IMR-90 (cell line): ENCODE data around the gene NMUR1. TPM values are rescaled to one million over a fixed set of nuclear protein-coding genes. Genes with fewer than 3 reads are reported as not detected.

Source experiments
- ATAC-seq: fragments of 200-7000 bp; cut with Tn5 transposase; 2 replicates; pipeline ENCODE4 v1.9.1; 2020; ENCODE audit warnings: low read depth, mild to moderate bottlenecking, moderate library complexity
- BruUV-seq: library from RNA; stranded (reverse); fragments of 400-500 nt; replicated peaks from 2 replicates; lab custom pipeline; 2021; lab: Mats Ljungman, UMichigan
- CTCF ChIA-PET: fragments of 300-600 bp; formaldehyde crosslinking; extraction: SDS; loops from one replicate; lab custom pipeline; 2021; ENCODE audit warnings: antibody characterized with exemption; lab: Yijun Ruan, JAX
- POLR2A ChIA-PET: fragments of 300-600 bp; sonication (Branson Sonifier 250); formaldehyde crosslinking; loops from one replicate; lab custom pipeline; 2022; ENCODE audit warnings: antibody characterized with exemption; ENCODE audit not compliant: unreplicated experiment; lab: Charles Lee
- DNase-seq: peaks from one replicate; pipeline ENCODE4 v3.0.0; 2013
- H2AFZ ChIP-seq: replicated peaks from 2 replicates; pipeline ENCODE3; 2013; ENCODE audit warnings: low read length, mild to moderate bottlenecking; ENCODE audit not compliant: poor library complexity
- H2AK5ac ChIP-seq: 2 replicates; pipeline ENCODE4 v1.6.1; 2013; ENCODE audit warnings: low read depth, low read length, inconsistent platforms
- H2AK9ac ChIP-seq: replicated peaks from 2 replicates; pipeline ENCODE3; 2013; ENCODE audit warnings: mild to moderate bottlenecking, low read depth, low read length, moderate library complexity; ENCODE audit not compliant: poor library complexity
- H2BK120ac ChIP-seq: 2 replicates; pipeline ENCODE4 v1.6.1; 2013; ENCODE audit warnings: low read depth, low read length, inconsistent platforms
- H2BK15ac ChIP-seq: 3 replicates; pipeline ENCODE4 v1.6.1; 2013; ENCODE audit warnings: low read depth, low read length, inconsistent platforms
- H2BK20ac ChIP-seq: 2 replicates; pipeline ENCODE4 v1.6.1; 2013; ENCODE audit warnings: low read depth, mild to moderate bottlenecking, inconsistent platforms, low read length, moderate library complexity
- H2BK5ac ChIP-seq: 2 replicates; pipeline ENCODE4 v1.6.1; 2013; ENCODE audit warnings: mild to moderate bottlenecking, low read depth, low read length, inconsistent platforms; ENCODE audit not compliant: poor library complexity, severe bottlenecking
- H3K14ac ChIP-seq: replicated peaks from 2 replicates; pipeline ENCODE4 v1.6.1; 2013; ENCODE audit warnings: low read depth, low read length, inconsistent platforms
- H3K18ac ChIP-seq: 2 replicates; pipeline ENCODE4 v1.6.1; 2013; ENCODE audit warnings: low read depth, low read length, control low read depth
- H3K23ac ChIP-seq: 2 replicates; pipeline ENCODE4 v1.6.1; 2013; ENCODE audit warnings: low read depth, low read length, inconsistent platforms
- H3K27ac ChIP-seq: 2 replicates; pipeline ENCODE4 v1.5.1; 2013; ENCODE audit warnings: mild to moderate bottlenecking, control low read depth, low read length; ENCODE audit not compliant: insufficient read depth
- H3K27me3 ChIP-seq: 2 replicates; pipeline ENCODE4 v1.6.1; 2013; ENCODE audit warnings: low read length; ENCODE audit not compliant: control insufficient read depth, insufficient read depth
- H3K36me3 ChIP-seq: 2 replicates; pipeline ENCODE4 v1.6.1; 2013; ENCODE audit warnings: low read length, mixed read lengths; ENCODE audit not compliant: control insufficient read depth, insufficient read depth
- H3K4ac ChIP-seq: 2 replicates; pipeline ENCODE4 v1.6.1; 2013; ENCODE audit warnings: low read depth, low read length, inconsistent platforms
- H3K4me1 ChIP-seq: 2 replicates; pipeline ENCODE4 v1.6.1; 2013; ENCODE audit warnings: low read length, mixed read lengths; ENCODE audit not compliant: control insufficient read depth, insufficient read depth
- H3K4me2 ChIP-seq: 2 replicates; pipeline ENCODE4 v1.6.1; 2013; ENCODE audit warnings: low read depth, mild to moderate bottlenecking, control low read depth, low read length, moderate library complexity
- H3K4me3 ChIP-seq: 2 replicates; pipeline ENCODE4 v1.5.1; 2013; ENCODE audit warnings: low read depth, mild to moderate bottlenecking, control low read depth, low read length, moderate library complexity; ENCODE audit not compliant: insufficient read depth
- H3K56ac ChIP-seq: 2 replicates; pipeline ENCODE4 v1.6.1; 2013; ENCODE audit warnings: low read length, inconsistent platforms; ENCODE audit not compliant: insufficient read depth; ENCODE audit errors: extremely low read depth
- H3K79me1 ChIP-seq, 2 experiments: 2 replicates each; pipeline ENCODE4 v1.6.1; 2013; ENCODE audit warnings: low read length in 2 of 2, inconsistent platforms in 1 of 2, low read depth in 1 of 2
- H3K9ac ChIP-seq: 2 replicates; pipeline ENCODE4 v1.6.1; 2013; ENCODE audit warnings: low read depth, low read length, control low read depth
- H3K9me1 ChIP-seq: 2 replicates; pipeline ENCODE4 v1.6.1; 2013; ENCODE audit warnings: low read length, inconsistent platforms; ENCODE audit not compliant: insufficient read depth
- H3K9me3 ChIP-seq: 2 replicates; pipeline ENCODE4 v1.6.1; 2013; ENCODE audit warnings: low read length; ENCODE audit not compliant: control insufficient read depth, insufficient read depth
- H4K20me1 ChIP-seq: 2 replicates; pipeline ENCODE4 v1.6.1; 2013; ENCODE audit warnings: low read length, inconsistent platforms; ENCODE audit not compliant: insufficient read depth
- H4K5ac ChIP-seq: 2 replicates; pipeline ENCODE4 v1.6.1; 2013; ENCODE audit warnings: mild to moderate bottlenecking, low read depth, low read length, control low read depth
- H4K8ac ChIP-seq, 2 experiments: 2 replicates each; pipeline ENCODE4 v1.6.1; 2013; ENCODE audit warnings: low read depth in 2 of 2, low read length in 2 of 2, control low read depth in 1 of 2, inconsistent platforms in 1 of 2
- H4K91ac ChIP-seq: 2 replicates; pipeline ENCODE4 v1.6.1; 2013; ENCODE audit warnings: low read depth, low read length, inconsistent platforms; ENCODE audit not compliant: insufficient read depth
- BHLHE40 ChIP-seq: fragments of 150-350 bp; IDR thresholded peaks from 2 replicates; pipeline ENCODE4 v1.6.1; 2016; ENCODE audit warnings: mild to moderate bottlenecking, low read depth, low read length
- CEBPB ChIP-seq: IDR thresholded peaks from 2 replicates; pipeline ENCODE4 v1.6.1; 2012; ENCODE audit warnings: low read depth, low read length, improper control_type of control experiment
- CHD1 ChIP-seq: IDR thresholded peaks from 2 replicates; pipeline ENCODE4 v1.6.1; 2012; ENCODE audit warnings: low read depth, low read length, improper control_type of control experiment
- ELK1 ChIP-seq: fragments of 150-350 bp; IDR thresholded peaks from 2 replicates; pipeline ENCODE4 v1.6.1; 2016; ENCODE audit warnings: low read depth, mild to moderate bottlenecking, low read length, moderate library complexity, borderline replicate concordance
- FOS ChIP-seq: fragments of 150-350 bp; IDR thresholded peaks from 2 replicates; pipeline ENCODE4 v1.6.1; 2016; ENCODE audit warnings: low read depth, low read length
- MAFK ChIP-seq: IDR thresholded peaks from 2 replicates; pipeline ENCODE4 v1.6.1; 2012; ENCODE audit warnings: low read depth, low read length, improper control_type of control experiment
- MAZ ChIP-seq: IDR thresholded peaks from 2 replicates; pipeline ENCODE4 v1.6.1; 2012; ENCODE audit warnings: low read depth, mild to moderate bottlenecking, low read length, improper control_type of control experiment, moderate library complexity, borderline replicate concordance
- MXI1 ChIP-seq: IDR thresholded peaks from 2 replicates; pipeline ENCODE4 v1.6.1; 2012; ENCODE audit warnings: low read depth, mild to moderate bottlenecking, low read length, moderate library complexity, borderline replicate concordance
- NFE2L2 ChIP-seq: fragments of 150-350 bp; IDR thresholded peaks from 2 replicates; pipeline ENCODE4 v1.6.1; 2016; ENCODE audit warnings: low read depth, mild to moderate bottlenecking, low read length
- POLR2A ChIP-seq: IDR thresholded peaks from 2 replicates; pipeline ENCODE4 v1.6.1; 2012; ENCODE audit warnings: mild to moderate bottlenecking, low read depth, low read length
- RAD21 ChIP-seq: IDR thresholded peaks from 2 replicates; pipeline ENCODE4 v1.6.1; 2012; ENCODE audit warnings: low read length, improper control_type of control experiment
- RCOR1 ChIP-seq: IDR thresholded peaks from 2 replicates; pipeline ENCODE4 v1.6.1; 2012; ENCODE audit warnings: mild to moderate bottlenecking, low read length, improper control_type of control experiment; ENCODE audit not compliant: insufficient replicate concordance
- RFX5 ChIP-seq: IDR thresholded peaks from 2 replicates; pipeline ENCODE4 v1.8.0; 2012; ENCODE audit warnings: low read depth, mild to moderate bottlenecking, low read length, moderate library complexity
- SMC3 ChIP-seq: fragments of 150-350 bp; IDR thresholded peaks from 2 replicates; pipeline ENCODE4 v1.6.1; 2016; ENCODE audit warnings: low read depth, mild to moderate bottlenecking, antibody characterized with exemption, low read length, moderate library complexity
- WGBS, 2 experiments: methylation state at CpG; one replicate each; pipeline versions ENCODE4 v1.1.5 to v1.1.7; 2013; ENCODE audit warnings: missing lambda C conversion rate in 2 of 2; ENCODE audit not compliant: insufficient read length in 1 of 2; ENCODE audit errors: extremely low coverage in 2 of 2; 5-methylcytosine and 5-hydroxymethylcytosine counted together
- dilution Hi-C: fragments of 300-500 bp; cut with HindIII; formaldehyde crosslinking; loops from one replicate; pipeline ENCODE4 v1.14.3; 2018; ENCODE audit warnings: low sequenced_read_pairs; ENCODE audit not compliant: unreplicated experiment
- in situ Hi-C: fragments of 300-500 bp; cut with MboI; formaldehyde crosslinking; loops from 3 replicates; pipeline ENCODE4 v1.14.3; 2019; ENCODE audit warnings: low sequenced_read_pairs, inconsistent platforms, mixed read lengths
- intact Hi-C: fragments of 100-400 bp; cut with micrococcal nuclease; formaldehyde crosslinking; loops from 2 replicates; pipeline ENCODE4 v1.10.0; 2022
- polyA plus RNA-seq, 3 experiments: library from polyadenylated mRNA; depleted of rRNA; stranded (reverse); fragments of >200 nt; gene quantifications; 2 replicates each; pipeline ENCODE4 v1.2.3, GENCODE V29; 2012; ENCODE audit warnings: low replicate concordance in 1 of 3
- total RNA-seq: library from RNA; depleted of rRNA; stranded (reverse); fragments of >200 nt; gene quantifications from 2 replicates; pipeline ENCODE4 v1.2.3, GENCODE V29; 2012
- TF ChIP-seq, protein P1 (sequence below): fragments of 150-350 bp; IDR thresholded peaks from 2 replicates; pipeline ENCODE4 v1.6.1; 2017; ENCODE audit warnings: mild to moderate bottlenecking, antibody characterized with exemption, low read length, low read depth

Gene NMUR1
- total and polyA plus RNA-seq, 2 of the 4 experiments (the other 2 are of a cell fraction): not detected

GRCh38 chr2:231514225-231514950 is 15.9 kb downstream of the NMUR1 start (continued):
- TF ChIP-seq RAD21 (no peak), MAFK (no peak)

GRCh38 chr2:231513746-231514224 is 16.5 kb downstream of the NMUR1 start:
- Histone ChIP-seq H4K5ac (peak overlapping the region; percentile 67), H3K23ac (peak overlapping the region; percentile 92), H3K18ac (peak overlapping the region; percentile 46), H3K56ac (peak overlapping the region; percentile 80), H3K4me1 (0 out of 2 replicates have a peak, but pooled peaks cover 2% of the 10 kb centered on the region), H2BK5ac (peak overlapping the region; percentile 61), H3K27me3 (no peaks in the 10 kb centered on the region), H2BK20ac (no peak overlapping the region), H2AK9ac (peak overlapping the region; percentile 56), H3K36me3 (no peaks in the 10 kb centered on the region), H2BK120ac (peak overlapping the region; percentile 74; the same call in 1 of the 2 replicates), H4K20me1 (no peaks in the 10 kb centered on the region), H2AK5ac (no peak overlapping the region; the same call in 1 of the 2 replicates), H3K79me1 (peaks cover 0 to 8% of the 10 kb centered on the region in 2 experiments; a peak in 1 of 4 replicates), H4K91ac (peak overlapping the region; percentile 78), H2BK15ac (peak overlapping the region; percentile 52; the same call in 2 of the 3 replicates), H3K4me2 (peak overlapping the region; percentile 87), H3K9me1 (no peaks in the 10 kb centered on the region), H3K14ac (peak overlapping the region; percentile 92), H2AFZ (peak overlapping the region; percentile 100), H4K8ac (peak overlapping the region; percentile 98 to 99), H3K9ac (peak overlapping the region; percentile 77), H3K4me3 (peak overlapping the region; percentile 90), H3K9me3 (no peaks in the 10 kb centered on the region), H3K27ac (peak overlapping the region; percentile 81), H3K4ac (peak overlapping the region; percentile 89)
- no peak for ATAC-seq
- dilution Hi-C loops (no loop called here), in situ Hi-C loops (no loop called here), intact Hi-C loops (no loop called here)
- CTCF ChIA-PET: no interaction called here
- DNase-seq: peak; percentile 7
- 0% methylated on average over 1 of the region's 7 CpGs; no CpG with 5 or more reads in 1 of the 2 experiments for WGBS, 2 experiments
- POLR2A ChIA-PET: interaction anchor here (0.7 kb wide), 1 partner anchor 48 kb away, joined by 3 read pairs; no protein-coding TSS in a partner anchor
- no TSS peak for BruUV-seq
- TF ChIP-seq CHD1 (no peak), MAZ (no peak), CEBPB (no peak), RFX5 (no peak), NFE2L2 (no peak), MXI1 (no peak), FOS (no peak), BHLHE40 (no peak), RAD21 (no peak), SMC3 (no peak), RCOR1 (no peak), POLR2A (no peak), MAFK (no peak), ELK1 (no peak)
- TF ChIP-seq, protein P1, sequence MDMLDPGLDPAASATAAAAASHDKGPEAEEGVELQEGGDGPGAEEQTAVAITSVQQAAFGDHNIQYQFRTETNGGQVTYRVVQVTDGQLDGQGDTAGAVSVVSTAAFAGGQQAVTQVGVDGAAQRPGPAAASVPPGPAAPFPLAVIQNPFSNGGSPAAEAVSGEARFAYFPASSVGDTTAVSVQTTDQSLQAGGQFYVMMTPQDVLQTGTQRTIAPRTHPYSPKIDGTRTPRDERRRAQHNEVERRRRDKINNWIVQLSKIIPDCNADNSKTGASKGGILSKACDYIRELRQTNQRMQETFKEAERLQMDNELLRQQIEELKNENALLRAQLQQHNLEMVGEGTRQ: no peak
